22Rv1 (cell line): ENCODE data around the gene PALM2AKAP2.

Experiments
- H3K27ac ChIP-seq: fragments of 450-650 bp; 2 replicates; pipeline ENCODE4 v1.5.1; 2017
- ZFX ChIP-seq: fragments of 450-650 bp; IDR thresholded peaks from 2 replicates; pipeline ENCODE4 v1.6.1; 2017; ENCODE audit warnings: antibody characterized with exemption, borderline replicate concordance
- TF ChIP-seq, protein P1 (sequence below): fragments of 450-650 bp; IDR thresholded peaks from 2 replicates; pipeline ENCODE4 v1.5.1; 2017; ENCODE audit warnings: mild to moderate bottlenecking

Gene PALM2AKAP2

GRCh38 chr9:109793921-109794320 is 13.9 kb downstream of the PALM2AKAP2 start:
- no peak for TF ChIP-seq ZFX
- TF ChIP-seq, protein P1, sequence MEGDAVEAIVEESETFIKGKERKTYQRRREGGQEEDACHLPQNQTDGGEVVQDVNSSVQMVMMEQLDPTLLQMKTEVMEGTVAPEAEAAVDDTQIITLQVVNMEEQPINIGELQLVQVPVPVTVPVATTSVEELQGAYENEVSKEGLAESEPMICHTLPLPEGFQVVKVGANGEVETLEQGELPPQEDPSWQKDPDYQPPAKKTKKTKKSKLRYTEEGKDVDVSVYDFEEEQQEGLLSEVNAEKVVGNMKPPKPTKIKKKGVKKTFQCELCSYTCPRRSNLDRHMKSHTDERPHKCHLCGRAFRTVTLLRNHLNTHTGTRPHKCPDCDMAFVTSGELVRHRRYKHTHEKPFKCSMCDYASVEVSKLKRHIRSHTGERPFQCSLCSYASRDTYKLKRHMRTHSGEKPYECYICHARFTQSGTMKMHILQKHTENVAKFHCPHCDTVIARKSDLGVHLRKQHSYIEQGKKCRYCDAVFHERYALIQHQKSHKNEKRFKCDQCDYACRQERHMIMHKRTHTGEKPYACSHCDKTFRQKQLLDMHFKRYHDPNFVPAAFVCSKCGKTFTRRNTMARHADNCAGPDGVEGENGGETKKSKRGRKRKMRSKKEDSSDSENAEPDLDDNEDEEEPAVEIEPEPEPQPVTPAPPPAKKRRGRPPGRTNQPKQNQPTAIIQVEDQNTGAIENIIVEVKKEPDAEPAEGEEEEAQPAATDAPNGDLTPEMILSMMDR, result no peak
- no peak overlapping the region for H3K27ac ChIP-seq

DNA sequence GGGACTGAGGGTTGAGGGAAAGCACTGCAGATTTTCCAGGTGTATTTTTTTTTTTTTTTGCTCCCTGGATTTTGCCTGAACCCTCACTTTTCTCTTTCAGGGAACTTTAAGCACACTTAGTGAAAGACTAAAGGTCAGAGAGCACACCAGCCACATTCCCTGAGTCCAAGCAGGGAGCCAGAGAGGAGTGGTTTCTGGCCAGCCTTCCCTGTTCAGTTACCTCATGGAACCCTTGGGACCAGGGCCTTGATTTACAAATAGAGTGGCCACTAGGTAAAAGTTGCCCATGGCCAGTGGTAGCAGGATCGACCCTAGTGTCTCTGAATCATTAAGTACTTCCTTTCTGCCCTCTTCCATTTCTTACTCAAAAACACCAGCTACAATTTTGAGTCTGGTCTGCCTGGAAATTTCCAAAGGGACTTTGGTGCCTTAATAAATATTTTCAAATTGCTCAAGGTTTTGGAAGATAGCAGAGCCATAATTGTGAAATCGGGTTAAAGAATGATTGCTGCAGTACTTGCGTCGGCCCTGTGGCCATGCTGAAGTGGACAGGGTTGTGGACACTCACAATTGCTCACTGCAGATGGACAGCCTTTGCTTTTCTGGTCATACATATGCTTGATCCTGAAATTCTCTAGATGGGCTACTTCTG is 14.5 kb downstream of the PALM2AKAP2 start:
- no peak overlapping the region for H3K27ac ChIP-seq
- TF ChIP-seq ZFX, result no peak
- TF ChIP-seq, protein P1, result no peak

GRCh38 chr9:109795613-109796012 is 15.6 kb downstream of the PALM2AKAP2 start:
- H3K27ac ChIP-seq, result no peak overlapping the region
- TF ChIP-seq, protein P1, result no peak
- no peak for TF ChIP-seq ZFX

DNA sequence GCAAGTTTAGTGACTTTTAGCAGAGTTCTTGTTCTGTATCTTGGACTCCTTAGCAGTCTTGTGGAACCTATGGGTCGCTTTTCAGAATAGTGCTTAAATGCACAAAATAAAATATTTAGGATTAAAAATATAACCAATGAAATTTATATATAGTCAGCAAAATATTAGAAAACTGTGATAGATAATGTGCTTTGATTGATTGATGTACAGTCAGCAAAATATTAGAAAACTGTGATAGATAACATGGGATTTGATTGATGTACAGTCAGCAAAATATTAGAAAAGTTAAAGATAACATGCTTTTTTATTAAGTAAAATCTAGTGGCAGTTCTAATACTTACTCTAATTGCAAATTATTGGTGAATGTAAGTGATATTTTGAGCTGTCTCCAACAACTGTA is 16.1 kb downstream of the PALM2AKAP2 start:
- TF ChIP-seq, protein P1, result no peak
- TF ChIP-seq ZFX, result no peak
- no peak overlapping the region for H3K27ac ChIP-seq

GRCh38 chr9:109797006-109797405 is 17.0 kb downstream of the PALM2AKAP2 start:
- H3K27ac ChIP-seq, result no peak overlapping the region
- TF ChIP-seq, protein P1, result no peak
- no peak for TF ChIP-seq ZFX

- TF ChIP-seq, protein P1, result no peak
- TF ChIP-seq ZFX, result no peak
- H3K27ac ChIP-seq, result no peak overlapping the region
Observed at GRCh38 chr9:109797509-109797908, 17.5 kb downstream of the PALM2AKAP2 start.

DNA sequence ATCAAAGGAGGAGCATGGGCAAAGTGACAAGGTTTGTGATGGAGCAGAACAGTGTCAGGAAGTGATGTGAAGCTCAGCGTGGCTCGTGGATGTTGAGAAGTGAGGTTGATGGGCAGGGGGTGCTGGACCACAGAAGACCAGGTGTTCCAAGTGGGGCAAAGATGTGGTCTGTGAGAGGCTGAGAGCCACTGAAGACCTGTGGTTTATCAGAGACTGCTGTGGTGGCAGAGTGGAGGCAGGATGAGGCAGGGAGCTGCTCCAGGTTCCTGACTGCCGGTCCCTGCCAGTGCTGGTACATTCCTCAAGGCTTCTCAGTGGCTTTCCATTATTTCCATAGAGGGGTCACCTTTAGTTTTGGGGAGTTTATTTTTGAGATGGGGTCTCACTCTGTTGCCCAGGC is 19.1 kb downstream of the PALM2AKAP2 start:
- H3K27ac ChIP-seq, result no peak overlapping the region
- TF ChIP-seq ZFX, result no peak

DNA sequence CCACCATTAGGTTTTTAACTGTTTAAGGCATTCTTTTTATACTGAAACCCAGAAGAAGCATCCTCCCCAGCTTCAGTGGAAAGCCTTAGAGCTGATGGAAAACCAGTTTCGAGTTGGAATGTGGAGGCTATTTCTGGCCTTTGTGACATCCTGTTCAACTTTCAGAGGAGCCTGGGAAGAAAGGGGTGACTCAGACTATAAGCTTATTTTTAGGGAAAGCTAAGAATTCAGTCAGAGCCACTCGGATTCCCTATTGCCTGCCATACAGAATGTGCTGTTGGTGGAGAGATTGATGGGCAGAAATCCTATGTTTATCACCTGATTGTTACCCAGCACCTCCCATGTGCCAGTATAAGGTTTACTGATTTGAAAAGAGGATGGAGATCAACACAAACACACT is 19.8 kb downstream of the PALM2AKAP2 start:
- TF ChIP-seq, protein P1, result no peak
- no peak for TF ChIP-seq ZFX
- no peak overlapping the region for H3K27ac ChIP-seq
